ENCODE results near the gene RNF31. TPM values are rescaled to one million over a fixed set of nuclear protein-coding genes. Genes with fewer than 3 reads are reported as not detected.

RNF31 gene
- total and polyA plus RNA-seq, 2 of the 13 experiments (the other 11 are each of a cell fraction or from before 2014, with no cell fraction given), result 48.2 to 86.8 TPM

GRCh38 chr14:24108336-24108874 is 38.9 kb upstream of the RNF31 start (continued):
- no peak for TF ChIP-seq NR0B2 (CRISPR knock-in tag; IDR thresholded peaks at IDR 0.05)
- no peak for TF ChIP-seq ZBTB42 (CRISPR knock-in tag; IDR thresholded peaks at IDR 0.05)
- TF ChIP-seq ZNF350 (CRISPR knock-in tag; IDR thresholded peaks at IDR 0.05; ENCODE audit: borderline replicate concordance, low read depth), result peak; percentile 35; the same call in 1 of the 2 replicates
- TF ChIP-seq ZNF790 (CRISPR knock-in tag; IDR thresholded peaks at IDR 0.05; ENCODE audit: borderline replicate concordance), result 0 out of 2 replicates have a peak, but pooled peaks have one; percentile 4
- TF ChIP-seq HMGA1 (CRISPR knock-in tag; conservative IDR thresholded peaks at IDR 0.05), result peak; percentile 99; the same call in 1 of the 2 replicates
- no peak for TF ChIP-seq CREM (IDR thresholded peaks at IDR 0.05)
- TF ChIP-seq CREM (CRISPR knock-in tag; IDR thresholded peaks at IDR 0.05), result no peak
- TF ChIP-seq ZNF343 (CRISPR knock-in tag; IDR thresholded peaks at IDR 0.05), result 0 out of 2 replicates have a peak, but pooled peaks have one; percentile 10
- peak; percentile 92 for TF ChIP-seq ZNF121 (CRISPR knock-in tag; IDR thresholded peaks at IDR 0.05)
- peak; percentile 56; the same call in 1 of the 2 replicates for TF ChIP-seq ZC3H4 (CRISPR knock-in tag; IDR thresholded peaks at IDR 0.05; ENCODE audit: borderline replicate concordance)
- no peak for TF ChIP-seq ZMAT3 (CRISPR knock-in tag; conservative IDR thresholded peaks at IDR 0.05)
- TF ChIP-seq IRX3 (CRISPR knock-in tag; IDR thresholded peaks at IDR 0.05; ENCODE audit: borderline replicate concordance, low read depth), result 0 out of 2 replicates have a peak, but pooled peaks have one; percentile 45
- TF ChIP-seq ZNF557 (CRISPR knock-in tag; IDR thresholded peaks at IDR 0.05), result no peak
- no peak for TF ChIP-seq ZNF101 (CRISPR knock-in tag; IDR thresholded peaks at IDR 0.05; ENCODE audit: borderline replicate concordance, low read depth)
- TF ChIP-seq UBTF (CRISPR knock-in tag; IDR thresholded peaks at IDR 0.05), result peak; percentile 10; the same call in 1 of the 2 replicates
- TF ChIP-seq, protein P1, sequence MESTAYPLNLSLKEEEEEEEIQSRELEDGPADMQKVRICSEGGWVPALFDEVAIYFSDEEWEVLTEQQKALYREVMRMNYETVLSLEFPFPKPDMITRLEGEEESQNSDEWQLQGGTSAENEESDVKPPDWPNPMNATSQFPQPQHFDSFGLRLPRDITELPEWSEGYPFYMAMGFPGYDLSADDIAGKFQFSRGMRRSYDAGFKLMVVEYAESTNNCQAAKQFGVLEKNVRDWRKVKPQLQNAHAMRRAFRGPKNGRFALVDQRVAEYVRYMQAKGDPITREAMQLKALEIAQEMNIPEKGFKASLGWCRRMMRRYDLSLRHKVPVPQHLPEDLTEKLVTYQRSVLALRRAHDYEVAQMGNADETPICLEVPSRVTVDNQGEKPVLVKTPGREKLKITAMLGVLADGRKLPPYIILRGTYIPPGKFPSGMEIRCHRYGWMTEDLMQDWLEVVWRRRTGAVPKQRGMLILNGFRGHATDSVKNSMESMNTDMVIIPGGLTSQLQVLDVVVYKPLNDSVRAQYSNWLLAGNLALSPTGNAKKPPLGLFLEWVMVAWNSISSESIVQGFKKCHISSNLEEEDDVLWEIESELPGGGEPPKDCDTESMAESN (CRISPR knock-in tag; conservative IDR thresholded peaks at IDR 0.05), result no peak

Data from HepG2 (cell line).